Renal cortex interstitium (tissue), 11 donors: ENCODE measurements around the gene TMSB10. TPM values are rescaled to one million over a fixed set of nuclear protein-coding genes. Genes with fewer than 3 reads are reported as not detected.
A peak's percentile ranks its signal among the peaks of the same experiment; 100 is the strongest.
"Not testable (repeated sequence)": the region's sequence is repeated elsewhere in the genome, so short reads cannot be mapped to it uniquely, and the experiment has no call there.

Source experiments
- DNase-seq, 11 donors: peaks; one replicate each; pipeline ENCODE4 v3.0.0-alpha.2; 2013; ENCODE audit warnings: low read depth in 9 of 11, low spot score in 4 of 11; ENCODE audit errors: extremely low read depth in 1 of 11
- polyA plus RNA-seq, 3 donors: library from polyadenylated mRNA; unstranded; fragments of 120-200 nt; gene quantifications; one replicate each; pipeline ENCODE4 v1.2.1, GENCODE V29; 2013; ENCODE audit not compliant: insufficient read length in 3 of 3

The TMSB10 gene
- polyA plus RNA-seq, 3 donors, result 1,406 to 1,871 (median 1,782) TPM

DNA sequence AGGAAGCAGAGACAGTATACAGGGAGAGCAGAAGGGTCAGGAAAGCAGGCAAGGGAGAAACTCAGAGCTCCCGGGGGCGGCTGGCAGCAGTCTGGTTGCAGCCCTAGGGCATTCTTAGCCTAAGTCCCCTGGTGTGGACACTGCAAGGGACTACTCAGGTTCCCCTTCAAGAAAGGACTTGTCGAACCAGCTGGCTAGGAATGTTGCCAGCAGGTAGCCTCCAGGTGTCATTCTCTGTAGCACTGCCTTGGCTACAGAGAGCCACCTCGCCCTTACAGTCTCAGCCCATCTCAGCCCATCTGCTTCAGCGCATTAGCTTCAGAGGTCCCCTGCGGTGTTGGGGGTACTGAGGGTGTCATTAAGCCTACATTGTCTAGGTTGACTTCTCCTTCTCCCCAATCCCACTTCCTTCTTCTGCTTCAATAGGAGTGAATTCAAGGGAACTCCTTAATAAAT is 11.3 kb upstream of the TMSB10 start:
- no peak for DNase-seq

DNA sequence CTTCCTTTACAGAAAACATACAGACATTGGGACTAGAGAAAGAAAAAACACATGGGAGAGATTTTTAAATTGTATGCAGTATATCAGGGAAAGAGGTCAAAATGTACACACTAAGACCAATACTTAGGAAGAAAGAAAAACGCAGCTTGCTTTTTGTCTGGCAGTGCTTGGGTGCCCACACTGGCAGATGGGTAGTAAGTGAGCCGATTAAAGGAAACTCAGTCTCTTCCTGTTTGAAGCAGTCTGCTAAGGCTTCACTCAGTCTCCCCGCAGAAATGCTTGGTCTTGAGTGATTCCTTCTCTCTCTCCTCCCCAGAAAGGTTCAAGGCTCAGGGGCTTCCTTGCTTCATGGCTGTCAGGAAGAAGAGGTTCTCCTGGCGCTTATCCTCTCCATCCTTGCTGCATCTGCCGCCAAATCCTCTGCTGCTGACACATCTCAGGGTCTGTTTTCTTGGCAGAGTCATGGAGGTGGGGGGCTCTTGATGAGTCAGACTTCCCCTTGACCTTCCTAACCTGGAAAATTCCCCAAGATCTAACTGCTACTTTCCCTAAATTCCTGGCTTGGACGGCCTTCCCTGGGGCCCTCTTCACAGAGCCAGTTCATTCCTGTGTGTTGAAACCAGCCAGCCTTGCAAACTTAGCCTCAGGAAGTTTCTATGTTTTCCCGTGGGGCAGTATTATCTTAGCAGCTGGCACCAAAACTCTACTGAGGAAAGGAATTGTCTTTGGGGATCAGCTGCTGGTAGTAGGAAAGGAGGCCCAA is 10.5 kb upstream of the TMSB10 start:
- no peak for DNase-seq

DNA sequence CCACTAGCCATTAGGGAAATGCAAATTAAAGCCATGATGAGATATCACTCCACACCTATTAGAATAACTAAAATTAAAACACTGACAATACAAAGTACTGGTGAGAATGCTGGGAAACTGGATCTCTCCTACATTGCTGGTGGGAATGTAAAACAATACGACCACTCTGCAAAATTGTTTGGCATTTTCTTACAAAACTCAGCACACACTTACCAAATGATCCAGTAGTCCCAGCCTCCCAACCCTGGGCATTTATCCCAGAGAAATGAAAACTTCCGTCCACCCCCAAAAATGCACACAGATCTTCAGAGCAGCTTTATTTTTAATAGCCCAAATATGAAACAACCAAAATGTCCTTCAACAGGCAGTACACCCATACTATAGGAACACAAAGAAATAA is 8.9 kb upstream of the TMSB10 start:
- no peak for DNase-seq

DNA sequence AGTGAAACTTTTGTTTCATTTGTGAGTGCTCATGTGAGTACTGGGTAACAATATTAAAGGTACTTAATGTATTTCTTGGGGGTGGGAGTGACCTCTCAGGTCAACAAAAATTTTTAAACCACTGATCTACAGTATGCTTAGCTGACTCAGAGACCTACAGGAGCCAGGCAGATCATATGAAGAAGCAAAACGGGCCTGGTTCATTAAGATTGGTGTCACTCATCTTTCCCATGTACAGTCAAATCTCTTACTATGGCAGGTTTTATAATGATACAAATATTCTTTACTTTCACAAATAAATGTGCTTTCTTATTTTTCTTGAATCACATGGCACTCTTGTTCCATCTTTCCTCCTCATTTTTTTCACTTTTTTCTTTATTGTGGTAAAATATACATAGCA is 7.7 kb upstream of the TMSB10 start:
- no peak for DNase-seq

DNA sequence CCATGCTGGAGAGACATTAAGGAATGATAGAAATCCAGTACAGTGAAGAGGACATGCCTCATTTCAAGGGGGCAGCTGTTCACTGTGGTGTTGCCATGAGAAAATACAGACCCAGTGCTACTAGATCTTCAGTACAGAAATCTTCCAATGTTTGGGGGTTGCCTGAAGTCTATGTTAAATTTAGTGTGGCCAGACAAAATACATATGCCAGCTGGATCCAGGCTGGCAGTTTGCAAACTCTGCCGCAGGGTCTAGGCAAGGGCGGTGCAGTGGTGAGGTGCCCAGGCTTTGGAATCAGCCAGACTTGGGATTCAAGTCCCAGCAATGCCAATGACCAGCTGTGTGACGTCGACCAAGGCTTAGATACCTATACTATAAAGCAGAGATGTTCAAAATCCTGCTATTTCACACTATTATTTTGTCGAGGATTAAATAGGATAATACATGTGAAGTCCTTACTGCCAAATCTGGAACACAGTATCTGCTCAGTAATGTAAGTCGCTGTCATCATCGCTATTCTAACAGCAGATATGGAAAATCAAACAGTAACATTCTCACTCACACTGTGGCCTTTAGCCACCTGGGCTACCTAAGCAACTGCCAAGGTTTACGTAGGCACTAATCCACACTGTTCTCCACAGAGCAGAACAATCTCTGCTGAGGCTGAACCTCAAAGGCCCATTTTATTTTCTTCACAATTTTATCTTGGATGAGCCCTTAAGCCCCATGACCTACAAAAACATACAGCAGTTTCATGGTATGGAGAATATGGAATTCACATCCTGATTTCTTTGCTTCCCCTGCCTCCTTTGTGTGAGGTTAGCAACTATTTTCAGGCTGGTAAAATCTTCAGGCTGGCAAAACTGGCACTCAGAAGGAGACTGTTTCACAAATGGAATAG is 5.9 kb upstream of the TMSB10 start:
- DNase-seq, result no peak

DNA sequence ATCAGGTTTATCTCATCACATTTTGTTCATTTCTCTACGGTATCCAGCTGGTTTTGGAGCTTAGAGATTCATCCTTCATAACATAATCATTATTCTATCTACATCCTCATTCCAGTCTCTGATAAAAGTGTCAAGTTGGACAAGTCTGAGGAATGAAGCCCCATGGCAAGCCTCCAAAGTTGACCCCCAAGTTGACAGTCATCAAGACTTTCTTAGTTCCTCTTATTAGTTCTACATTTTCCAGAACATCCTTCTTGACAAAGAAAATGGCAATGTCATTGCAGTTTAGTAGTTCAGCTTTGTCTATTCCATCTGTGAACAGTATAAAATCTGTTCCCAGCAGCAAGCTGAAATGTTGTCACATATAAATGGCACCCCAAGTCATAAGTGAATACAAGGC is 4.5 kb upstream of the TMSB10 start:
- DNase-seq, result no peak

DNA sequence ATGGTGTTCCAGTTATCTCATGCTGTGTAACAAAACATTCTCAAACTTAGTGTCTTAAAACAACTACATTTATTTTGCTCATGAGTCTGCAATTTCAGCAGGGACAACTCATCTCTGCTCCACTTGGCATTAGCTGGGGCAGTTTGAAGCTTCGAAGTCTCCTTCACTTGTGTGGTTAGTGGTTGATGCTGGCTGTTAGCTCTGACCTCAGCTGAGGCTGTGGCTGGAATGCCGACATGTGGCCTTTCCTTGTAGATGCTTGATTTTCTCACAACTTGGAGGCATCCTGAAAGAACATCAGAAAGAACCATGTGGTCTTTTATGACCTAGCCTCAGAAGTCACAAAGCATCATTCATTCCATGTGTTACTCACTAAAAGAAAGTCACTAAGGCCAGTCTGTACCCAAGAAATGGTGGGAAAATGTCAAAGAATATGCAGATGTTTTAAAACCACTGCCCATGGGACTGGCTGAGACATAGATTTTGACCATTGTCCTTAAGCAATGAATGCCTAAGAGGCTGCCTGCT is 3.8 kb upstream of the TMSB10 start:
- DNase-seq, result no peak

DNA sequence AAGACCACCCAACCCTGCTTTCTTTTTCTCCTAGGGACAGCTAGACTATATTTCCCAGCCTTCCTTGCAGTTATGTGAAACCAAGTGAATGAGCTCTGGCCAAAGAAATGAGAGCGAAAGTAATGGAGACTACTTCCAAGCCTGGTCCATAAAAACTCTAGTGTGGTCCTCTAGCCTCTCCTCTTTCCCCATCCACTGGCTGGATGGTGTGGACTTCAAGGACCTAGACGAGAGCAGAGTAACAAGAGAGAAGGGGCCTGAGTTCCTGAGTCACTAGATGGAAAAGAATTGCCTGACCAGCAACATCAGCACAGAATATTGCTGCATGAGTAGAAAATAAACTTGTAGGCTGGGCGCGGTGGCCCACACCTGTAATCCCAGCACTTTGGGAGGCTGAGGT is 2.9 kb upstream of the TMSB10 start:
- no peak for DNase-seq

DNA sequence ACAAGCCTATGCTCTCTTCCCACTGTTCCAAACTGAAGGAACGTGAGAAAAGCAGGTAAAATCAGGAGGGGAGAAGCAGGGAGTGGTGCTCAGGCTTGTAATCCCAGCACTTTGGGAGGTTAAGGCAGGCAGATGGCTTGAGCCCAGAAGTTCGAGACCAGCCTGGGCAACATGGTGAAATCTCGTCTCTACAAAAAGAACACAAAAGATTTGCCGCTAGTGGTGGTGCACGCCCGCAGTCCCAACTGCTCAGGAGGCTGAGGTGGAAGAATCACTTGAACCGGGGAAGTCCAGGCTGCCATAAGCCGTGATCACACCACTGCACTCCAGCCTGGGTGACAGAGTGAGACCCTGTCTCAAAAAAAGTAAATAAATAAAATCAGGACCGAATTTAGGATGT is 1.3 kb upstream of the TMSB10 start:
- DNase-seq, result no peak

DNA sequence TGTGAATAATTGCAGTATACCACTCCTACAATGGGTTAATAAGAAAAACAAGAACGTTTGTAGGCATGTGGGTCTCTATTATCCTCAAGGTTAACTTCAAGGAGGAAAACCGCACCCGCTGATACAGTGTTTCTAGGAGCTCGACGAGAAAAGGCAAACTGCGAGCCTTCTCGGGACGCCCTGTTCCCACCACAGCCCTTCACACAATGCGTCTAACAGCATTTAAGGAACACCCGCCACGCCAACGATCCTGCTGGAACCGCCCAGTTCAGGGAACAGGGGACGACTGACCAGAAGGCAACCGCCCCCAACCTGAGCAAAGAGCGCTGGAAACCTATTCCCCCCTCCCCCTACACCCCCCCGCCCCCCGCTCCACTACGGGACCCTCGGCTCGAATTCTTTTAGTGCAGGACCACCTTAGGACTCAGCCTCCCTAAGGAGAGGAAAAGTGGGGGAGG is 710 bp upstream of the TMSB10 start:
- peak in 1 of 11 donors; percentile 59 for DNase-seq

DNA sequence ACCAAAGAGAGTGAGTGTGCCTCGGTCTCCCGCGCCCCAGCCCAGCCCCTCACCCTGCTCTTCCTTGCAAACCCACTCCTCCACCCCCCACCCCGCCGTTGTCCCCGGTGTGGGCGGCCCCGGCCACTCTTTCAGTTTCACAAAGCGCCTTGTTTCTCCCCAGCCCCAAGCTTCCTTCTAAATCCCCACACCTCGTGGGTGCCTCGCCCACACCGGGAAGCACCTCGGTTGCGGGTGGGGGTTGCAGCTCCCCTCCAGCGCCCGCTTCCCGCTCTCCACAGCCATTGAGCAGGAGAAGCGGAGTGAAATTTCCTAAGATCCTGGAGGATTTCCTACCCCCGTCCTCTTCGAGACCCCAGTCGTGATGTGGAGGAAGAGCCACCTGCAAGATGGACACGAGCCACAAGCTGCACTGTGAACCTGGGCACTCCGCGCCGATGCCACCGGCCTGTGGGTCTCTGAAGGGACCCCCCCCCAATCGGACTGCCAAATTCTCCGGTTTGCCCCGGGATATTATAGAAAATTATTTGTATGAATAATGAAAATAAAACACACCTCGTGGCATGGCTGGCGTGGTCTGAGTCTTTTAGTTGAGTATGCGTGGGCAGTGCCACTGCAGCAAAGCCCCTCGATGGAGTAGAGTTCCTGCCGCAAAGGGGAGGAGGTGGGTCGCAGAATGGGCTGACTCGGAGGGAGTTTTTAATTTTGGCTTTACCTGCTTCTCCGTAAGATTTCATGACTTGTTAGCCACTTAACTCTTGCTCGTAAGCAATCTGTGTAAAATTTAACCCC is 848 bp downstream of the TMSB10 start:
- no peak for DNase-seq

DNA sequence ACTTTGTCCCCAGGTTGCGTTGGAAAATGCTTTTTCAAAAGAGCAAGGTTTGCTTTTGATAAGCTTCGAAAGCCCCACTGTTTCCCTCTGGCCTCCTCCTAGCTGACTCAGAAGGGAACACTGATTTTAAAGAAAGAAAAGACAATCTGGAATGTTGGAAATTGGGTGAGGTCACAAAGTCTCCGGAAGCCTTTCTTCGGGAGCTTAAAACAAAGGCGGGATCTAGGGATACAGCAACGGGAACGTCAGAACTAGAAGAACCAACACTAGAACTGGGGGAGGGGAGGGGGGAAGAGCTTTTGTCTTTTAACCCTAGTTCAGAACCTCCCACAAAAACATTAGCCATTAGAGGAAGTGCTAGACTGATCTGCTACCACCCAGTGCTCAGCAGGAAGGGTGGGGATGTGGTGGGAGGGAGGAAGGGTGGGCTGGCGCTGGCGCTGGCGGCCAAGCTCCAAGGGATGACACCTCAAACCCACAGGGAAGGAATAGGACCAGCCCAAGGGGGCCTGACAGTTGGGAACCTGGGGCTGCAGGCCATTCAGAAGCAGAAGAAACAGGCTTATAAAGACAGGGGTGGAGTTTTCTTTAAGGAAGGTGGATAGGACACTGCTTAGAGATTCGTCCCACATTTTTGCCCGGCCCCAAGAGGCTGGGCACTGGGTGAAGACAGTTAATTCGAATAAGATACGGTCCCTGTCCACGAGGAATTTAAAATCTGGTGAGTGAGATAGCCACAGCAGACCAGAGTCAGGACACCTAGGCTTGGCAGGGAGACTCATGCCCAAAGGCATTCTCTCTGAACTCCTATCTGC is 1.7 kb downstream of the TMSB10 start:
- peak in 5 of 11 donors; percentile 49 to 73 (median 71) for DNase-seq

DNA sequence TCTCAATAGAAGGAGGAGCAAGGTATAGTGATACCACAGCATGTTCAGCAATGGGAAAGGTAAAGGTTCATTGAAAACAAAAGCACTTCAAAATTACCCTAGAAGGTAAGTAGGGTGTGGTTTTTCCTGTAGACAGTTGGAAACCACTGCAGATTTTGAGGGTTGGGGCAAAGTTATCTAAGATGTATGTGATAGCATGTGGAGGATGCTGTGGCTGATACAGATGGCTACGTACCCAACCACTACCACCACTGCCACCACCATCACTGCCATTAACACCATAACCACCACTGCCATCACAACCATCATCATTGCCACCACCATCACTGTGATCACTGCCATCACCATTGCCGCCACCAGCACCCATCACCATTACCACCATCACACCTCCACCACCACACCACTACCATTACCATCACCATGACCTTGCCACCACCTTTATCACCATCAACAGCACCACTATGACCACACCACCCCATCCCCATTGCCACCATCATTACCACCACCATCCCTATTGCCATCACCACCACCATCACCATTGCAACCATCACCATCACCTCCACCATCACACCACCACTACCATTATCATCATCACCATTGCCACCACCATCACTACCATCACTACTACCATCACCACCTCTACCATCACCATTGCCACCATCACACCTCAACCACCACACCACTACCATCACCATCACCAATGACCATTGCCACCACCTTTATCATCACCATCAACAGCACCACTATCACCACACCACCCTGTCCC is 3.7 kb downstream of the TMSB10 start:
- DNase-seq, result no peak

DNA sequence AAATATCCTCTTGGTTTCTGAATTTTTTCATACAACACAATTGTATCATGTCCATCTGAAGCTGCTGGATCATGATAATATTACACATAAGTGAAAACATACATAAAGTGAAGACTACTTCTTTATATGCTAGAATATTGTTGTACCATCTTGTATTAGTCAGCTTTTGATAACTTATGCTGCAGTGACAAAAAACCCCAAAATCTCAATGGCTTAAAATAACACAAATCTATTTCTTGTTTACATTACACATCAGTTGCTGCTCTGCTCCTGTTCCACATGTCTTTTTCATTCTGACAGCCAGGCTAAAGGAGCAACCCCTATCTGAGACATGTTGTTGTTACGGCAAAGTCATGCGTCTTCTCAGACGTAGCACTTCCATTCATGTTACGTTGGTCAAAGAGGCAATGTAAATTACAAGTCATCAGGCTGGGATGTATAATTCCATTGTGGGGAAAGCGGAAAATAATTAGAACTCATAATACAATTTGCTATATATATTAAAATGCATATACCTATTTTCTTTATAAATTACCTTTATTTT is 5.8 kb downstream of the TMSB10 start:
- DNase-seq, result no peak

DNA sequence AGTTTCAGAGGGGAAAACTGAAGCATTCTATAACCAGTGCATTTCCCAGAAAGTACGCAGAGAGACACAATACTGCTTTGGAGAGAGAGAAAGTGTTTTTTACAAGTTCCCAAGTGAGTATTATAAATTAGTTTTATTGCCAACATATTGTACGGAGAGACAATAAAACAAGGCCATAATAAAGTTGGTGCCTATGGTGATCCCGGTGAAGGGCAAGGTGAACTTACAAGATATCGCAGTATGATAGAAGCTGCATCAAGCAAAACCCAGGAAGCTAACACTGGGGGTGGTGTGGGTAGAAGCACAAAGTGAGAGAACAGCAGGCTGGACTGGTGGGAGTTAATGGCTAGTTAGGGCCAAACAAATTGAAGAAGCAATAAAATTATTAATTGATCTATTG is 7.5 kb downstream of the TMSB10 start:
- no peak for DNase-seq

DNA sequence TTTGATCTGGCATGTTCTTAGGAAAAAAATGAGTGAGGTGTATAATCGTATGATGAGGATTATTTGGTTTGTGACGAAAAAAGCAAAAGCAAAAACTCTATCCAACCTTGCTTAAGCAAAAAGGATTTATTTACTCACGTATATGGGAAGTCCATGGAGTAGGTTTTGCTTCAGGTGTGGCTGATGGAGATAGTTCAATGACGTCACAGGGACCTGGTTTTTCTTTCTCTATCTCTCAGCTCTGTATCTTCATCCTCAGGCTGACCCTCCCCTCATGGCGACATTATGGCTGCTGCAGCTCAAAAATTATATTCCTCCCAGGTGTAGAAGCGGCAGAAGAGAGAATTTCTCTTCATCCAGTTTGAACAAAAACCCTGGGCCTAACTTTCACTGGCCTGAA is 8.9 kb downstream of the TMSB10 start:
- DNase-seq, result no peak

DNA sequence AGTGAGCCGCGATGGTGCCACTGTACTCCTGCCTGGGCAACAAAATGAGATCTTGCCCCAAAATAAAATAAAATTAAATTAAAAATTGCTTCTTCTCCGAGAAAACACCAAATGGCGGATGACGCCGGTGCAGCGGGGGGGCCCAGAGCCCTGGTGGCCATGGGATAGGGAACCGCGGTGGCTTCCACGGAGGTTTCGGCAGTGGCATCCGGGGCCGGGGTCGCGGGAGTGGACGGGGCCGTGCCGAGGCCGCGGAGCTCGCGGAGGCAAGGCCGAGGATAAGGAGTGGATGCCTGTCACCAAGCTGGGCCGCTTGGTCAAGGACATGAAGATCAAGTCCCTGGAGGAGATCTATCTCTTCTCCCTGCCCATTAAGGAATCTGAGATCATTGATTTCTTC is 10.2 kb downstream of the TMSB10 start:
- DNase-seq, result not testable (repeated sequence)
